GM18858 (cell line): Measurements from ENCODE around the gene STK31.
"Not testable (repeated sequence)": the region's sequence is repeated elsewhere in the genome, so short reads cannot be mapped to it uniquely, and the experiment has no call there.

Source experiments
- ATAC-seq: cut with Tn5 transposase; IDR thresholded peaks from one replicate; pipeline ENCODE4 v1.9.1; 2021; ENCODE audit not compliant: unreplicated experiment

The STK31 gene

DNA sequence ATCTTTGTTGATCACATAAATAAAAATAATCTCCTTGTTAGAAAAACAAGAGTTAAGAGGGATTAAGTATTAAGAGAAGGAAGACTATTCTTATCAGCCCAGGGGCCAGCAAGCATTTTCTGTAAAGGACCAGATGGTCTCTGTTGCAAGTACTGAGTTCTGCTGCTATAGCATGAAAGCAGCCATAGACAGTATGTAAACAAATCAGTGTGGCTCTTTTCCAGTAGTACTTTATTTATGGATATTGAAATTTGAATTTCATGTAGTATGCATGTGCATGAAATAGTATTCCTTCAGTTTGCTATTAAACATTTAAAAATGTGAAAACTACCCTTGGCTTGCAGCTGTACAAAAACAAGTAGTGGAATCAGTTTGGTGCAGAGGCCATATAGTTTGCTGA lies 81.7 kb downstream of the STK31 start:
- no peak for ATAC-seq

- no peak for ATAC-seq
Measured at GRCh38 chr7:23802720-23803397, 92.8 kb downstream of the STK31 start.

DNA sequence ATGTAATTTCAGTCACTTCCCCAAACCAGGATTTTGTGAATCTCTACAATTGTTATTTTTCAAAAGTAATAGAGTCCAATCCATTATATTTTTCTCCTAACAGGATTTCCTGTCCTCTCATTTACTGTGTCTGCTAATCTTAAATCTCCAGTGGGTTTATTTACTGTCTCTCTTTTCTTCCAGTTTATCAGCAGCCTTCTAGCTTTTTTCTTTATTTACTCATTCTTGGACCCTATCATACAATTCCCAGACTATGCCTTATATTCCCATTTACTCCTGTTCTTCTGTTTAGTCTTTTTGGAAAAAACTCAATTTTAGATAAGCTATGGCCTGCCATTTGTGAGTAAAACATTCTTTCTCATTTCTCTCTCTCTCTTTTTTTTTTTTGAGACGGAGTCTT lies 94.7 kb downstream of the STK31 start:
- no peak for ATAC-seq

DNA sequence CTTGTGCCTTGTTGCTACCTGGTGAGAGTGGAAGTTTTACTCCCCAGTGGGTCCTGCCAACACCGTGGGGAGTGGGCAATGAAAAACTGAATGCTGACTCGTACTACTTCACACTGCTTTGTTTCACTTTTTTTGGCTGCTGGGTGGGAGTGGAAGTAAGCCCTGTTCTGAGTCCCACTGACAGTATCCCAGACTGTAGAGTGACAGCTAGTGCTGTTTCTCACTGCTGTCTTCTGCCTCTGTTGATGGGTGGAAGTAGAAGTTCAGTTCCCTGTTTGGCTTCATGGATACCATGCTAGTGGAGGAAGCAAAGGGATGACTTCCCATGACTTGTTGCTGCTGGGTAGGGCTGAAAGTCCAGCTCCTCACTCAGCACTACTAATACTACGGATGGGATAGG lies 98.4 kb downstream of the STK31 start:
- no peak for ATAC-seq

DNA sequence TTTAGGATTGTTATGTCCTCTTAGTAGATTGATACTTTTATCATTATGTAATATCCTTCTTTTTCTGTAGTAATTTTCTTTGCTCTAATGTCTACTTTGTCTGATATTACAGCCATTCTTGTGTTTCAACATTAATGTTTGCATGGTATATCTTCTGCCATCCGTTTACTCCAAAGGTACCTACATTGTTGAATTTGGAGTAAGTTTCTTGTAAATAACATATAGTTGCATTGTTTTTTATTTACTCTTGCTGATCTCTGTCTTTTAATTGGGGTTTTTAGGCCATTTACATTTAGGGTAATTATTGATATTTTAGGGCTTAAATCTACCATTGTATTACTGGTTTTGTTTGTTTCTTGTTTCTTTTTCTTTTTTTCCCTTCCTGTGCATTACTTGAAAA lies 100.1 kb downstream of the STK31 start:
- ATAC-seq = no peak

DNA sequence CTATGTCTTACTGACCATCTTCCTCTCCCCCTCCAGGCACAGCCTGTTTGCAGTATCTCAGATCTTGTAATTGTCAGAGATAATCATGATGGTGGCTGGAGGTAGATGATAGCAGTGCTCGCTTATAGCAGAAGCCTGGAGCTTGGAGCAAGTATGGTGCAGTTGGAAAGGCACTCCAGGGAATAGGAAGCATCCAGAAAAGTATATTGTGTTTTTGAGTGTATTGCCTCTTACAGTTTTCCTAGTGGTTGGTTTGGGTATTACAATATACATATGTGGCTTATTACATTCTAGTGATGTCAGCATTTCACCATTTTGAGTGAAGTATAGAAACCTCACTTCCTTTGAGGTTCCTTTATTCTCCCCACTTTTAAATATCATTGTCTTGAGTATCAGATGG lies 101.5 kb downstream of the STK31 start:
- no peak for ATAC-seq

DNA sequence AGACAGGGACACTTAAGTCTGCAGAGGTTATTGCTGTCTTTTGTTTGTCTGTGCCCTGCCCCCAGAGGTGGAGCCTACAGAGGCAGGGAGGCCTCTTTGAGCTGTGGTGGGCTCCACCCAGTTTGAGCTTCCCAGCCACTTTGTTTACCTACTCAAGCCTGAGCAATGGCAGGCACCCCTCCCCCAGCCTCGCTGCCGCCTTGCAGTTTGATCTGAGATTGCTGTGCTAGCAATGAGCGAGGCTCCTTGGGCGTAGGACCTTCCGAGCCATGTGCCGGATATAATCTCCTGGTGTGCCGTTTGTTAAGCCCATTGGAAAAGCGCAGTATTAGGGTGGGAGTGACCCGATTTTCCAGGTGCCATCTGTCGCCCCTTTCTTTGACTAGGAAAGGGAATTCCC lies 118.1 kb downstream of the STK31 start:
- ATAC-seq = not testable (repeated sequence)

DNA sequence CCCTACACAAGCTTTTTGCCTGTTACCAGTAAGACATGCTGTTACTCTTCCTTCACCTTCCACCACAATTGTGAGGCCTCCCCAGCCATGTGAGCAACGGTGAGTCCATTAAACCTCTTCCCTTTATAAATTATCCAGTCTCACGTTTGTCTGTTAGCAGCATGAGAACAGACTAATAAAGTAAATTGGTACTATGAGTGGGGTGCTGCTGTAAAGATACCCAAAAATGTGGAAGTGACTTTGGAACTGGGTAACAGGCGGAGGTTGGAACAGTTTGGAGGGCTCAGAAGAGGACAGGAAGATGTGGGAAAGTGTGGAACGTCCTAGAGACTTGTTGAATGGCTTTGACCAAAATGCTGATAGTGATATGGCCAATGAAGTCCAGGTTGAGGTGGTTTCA lies 122.7 kb downstream of the STK31 start:
- not testable (repeated sequence) for ATAC-seq

GRCh38 chr7:23833405-23833804 lies 123.4 kb downstream of the STK31 start:
- ATAC-seq = no peak

GRCh38 chr7:23844837-23845236 lies 134.8 kb downstream of the STK31 start:
- not testable (repeated sequence) for ATAC-seq

- ATAC-seq = no peak
Measured at GRCh38 chr7:23852135-23852534, 142.1 kb downstream of the STK31 start.

DNA sequence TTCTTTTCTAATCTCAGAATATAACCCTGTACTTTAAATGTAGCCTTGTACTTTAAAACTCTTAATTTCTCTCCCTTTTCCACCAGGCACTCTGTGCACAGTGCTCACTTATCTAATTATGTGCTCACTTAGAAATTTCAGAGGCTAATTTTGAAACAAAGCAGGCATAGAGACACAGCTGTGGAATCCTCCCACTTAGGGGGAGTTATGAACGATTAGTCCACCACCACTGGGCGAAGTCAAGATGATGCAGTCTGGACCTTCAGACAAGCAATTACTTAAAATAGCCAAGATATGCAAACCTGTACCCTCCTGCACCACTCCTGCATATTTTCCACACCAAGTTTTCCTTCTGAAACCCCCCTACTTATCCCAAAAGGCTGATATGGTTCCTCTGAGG lies 143.0 kb downstream of the STK31 start:
- no peak for ATAC-seq

DNA sequence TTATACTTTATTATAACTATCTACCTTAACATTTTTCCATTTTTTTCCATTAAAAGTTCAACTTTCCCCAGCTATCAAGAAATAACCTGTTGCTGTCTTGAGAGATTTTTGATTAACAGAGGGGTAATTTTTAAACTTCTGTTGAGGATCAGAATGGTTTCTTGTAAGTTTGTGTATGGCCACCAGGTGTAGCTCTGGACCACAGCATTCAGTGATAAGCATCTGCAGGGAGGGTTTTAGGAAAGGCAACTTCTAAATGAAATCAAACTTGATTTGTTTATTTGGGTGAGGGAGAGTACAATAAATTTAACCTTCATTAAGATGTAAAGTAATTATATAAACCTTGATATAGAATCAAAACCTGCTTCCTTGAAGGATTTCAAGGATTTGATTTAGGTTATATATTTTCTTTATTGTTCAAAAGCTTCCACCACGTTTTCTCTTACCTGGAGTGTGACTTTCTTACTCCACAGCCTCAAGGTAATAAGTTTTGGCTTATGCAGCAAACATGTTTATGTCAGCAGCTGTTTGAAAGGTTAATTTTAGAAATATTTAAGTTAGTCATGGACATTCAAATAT lies 153.3 kb downstream of the STK31 start:
- no peak for ATAC-seq

DNA sequence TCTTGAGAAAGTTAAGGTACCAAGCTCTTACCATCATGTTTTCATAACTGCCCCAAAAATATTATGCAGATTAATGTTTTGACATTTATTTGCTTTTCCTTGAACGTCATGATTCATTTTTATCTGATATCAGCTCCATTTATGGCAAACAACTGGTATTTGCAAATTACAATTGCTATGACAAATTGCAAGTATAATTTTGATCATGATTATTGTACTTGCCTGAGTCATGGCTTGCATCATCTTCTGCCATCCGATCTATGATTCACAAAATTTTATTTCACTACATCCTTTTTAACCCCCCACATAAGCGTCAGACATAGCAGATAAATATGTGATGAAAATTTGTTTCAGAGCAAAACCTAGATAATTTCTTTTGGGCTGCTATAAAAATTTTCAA lies 155.0 kb downstream of the STK31 start:
- no peak for ATAC-seq

DNA sequence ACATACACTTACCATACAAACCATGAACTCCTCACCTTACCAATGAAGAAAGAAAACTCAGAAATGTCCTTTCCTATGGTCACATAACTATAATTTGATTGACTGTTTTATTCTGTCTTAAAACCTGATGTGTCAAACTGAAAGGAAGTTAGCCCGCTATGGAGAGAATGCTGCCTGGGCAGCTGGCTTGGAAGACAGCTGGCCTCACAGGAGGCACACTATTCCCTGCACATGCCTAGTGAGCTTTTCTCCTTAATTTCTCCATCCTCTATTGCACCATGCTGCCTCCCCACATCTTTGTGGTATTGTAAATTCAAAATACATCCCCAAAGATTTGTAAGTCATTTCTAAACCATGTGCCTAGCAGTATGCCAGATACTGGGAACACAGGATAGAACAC lies 163.3 kb downstream of the STK31 start:
- no peak for ATAC-seq

GRCh38 chr7:23876526-23876925 lies 166.5 kb downstream of the STK31 start:
- ATAC-seq = not testable (repeated sequence)
